Right hindlimb (tissue), 1 donor: ENCODE results near the gene PSME3.

Experiments
- DNase-seq: peaks from one replicate; pipeline ENCODE4 v3.0.0-alpha.2; 2018

Gene PSME3, protein sequence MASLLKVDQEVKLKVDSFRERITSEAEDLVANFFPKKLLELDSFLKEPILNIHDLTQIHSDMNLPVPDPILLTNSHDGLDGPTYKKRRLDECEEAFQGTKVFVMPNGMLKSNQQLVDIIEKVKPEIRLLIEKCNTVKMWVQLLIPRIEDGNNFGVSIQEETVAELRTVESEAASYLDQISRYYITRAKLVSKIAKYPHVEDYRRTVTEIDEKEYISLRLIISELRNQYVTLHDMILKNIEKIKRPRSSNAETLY

GRCh38 chr17:42832934-42833766, at the start of gene PSME3:
PSME3 (plus strand) TSS chr17:42833397; CDS start chr17:42833632, 235 bp downstream.
- DNase-seq: peak; percentile 94

- no peak for DNase-seq
These were observed 49.4 kb upstream of the PSME3 start for GRCh38 chr17:42783791-42784138.

DNA sequence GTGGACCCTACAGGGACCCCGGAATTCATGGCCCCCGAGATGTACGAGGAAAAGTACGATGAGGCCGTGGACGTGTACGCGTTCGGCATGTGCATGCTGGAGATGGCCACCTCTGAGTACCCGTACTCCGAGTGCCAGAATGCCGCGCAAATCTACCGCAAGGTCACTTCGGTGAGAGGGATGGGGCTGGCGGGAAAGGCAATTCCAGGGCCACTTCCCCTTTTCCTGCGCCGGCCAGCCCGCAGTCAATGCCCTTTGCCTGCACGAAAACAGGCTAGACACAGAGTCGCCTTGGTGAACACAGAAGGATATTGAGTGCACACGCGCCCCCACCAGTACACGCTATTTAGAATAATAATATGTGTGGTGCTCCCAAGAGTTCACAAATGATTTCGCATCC, 48.8 kb upstream of the PSME3 start:
- DNase-seq: no peak

DNA sequence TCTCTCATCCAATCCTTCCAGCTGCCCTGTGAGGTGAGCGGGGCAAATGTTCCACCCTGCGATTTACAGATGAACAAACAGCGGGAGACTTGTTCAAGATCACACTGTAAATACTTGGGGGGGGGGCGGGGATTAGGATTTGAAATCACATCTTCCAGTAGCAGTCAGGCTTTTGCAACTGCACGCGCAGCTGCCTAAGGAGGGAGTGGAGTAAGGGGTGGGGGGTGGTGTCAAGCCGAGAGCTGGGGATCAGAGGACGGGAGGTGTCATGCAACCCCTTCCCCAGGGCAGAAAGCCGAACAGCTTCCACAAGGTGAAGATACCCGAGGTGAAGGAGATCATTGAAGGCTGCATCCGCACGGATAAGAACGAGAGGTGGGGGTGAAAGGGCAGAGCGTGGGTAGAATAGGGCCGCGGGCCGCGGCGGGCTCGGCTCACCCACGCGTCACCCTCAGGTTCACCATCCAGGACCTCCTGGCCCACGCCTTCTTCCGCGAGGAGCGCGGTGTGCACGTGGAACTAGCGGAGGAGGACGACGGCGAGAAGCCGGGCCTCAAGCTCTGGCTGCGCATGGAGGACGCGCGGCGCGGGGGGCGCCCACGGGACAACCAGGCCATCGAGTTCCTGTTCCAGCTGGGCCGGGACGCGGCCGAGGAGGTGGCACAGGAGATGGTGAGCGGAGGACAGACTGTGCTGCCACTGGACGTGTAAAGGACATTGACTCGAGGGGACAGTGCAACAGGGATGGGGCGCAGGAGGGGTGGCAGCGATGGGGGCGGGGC, 48.2 kb upstream of the PSME3 start:
- no peak for DNase-seq

GRCh38 chr17:42787266-42787665, 45.9 kb upstream of the PSME3 start:
- no peak for DNase-seq

DNA sequence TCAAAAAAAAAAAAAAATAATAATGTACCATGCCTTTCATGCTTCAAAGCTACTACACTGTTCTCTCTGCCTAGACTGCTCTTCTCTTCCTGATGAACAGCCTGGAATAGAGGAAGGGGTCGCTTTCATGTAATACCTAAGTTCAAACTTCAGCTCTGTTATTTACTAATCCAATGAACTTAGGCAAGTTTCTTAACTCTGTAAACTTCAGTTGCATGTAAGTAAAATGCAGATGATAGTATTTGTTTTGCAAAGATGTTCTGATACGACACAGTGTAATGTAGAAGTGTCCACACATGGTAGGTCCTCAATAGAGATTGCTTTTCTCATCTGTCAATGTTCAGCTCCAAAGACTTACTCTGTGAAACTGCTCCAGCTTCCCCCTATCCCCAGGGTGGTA, 41.2 kb upstream of the PSME3 start:
- no peak for DNase-seq

- DNase-seq: no peak
These were observed 40.7 kb upstream of the PSME3 start for GRCh38 chr17:42792545-42792944.

DNA sequence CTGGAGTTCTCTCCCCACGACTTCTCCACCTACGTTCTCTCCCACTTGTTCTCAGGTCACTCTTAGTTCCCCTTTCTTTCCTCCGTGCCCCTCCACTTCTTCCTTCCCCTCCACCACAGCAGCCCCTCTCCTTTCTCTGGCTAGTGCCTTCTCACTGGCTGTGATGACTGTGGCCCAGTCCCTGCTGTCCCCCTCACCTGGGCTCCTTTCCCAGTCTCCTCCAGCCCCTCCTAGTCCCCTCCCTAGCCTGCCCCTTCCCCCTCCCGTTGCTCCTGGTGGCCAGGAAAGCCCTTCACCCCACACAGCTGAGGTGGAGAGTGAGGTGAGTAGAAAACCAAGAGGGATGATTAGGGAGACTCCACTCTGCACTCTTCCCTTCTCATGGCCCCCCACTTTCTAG, 38.1 kb upstream of the PSME3 start:
- no peak for DNase-seq

DNA sequence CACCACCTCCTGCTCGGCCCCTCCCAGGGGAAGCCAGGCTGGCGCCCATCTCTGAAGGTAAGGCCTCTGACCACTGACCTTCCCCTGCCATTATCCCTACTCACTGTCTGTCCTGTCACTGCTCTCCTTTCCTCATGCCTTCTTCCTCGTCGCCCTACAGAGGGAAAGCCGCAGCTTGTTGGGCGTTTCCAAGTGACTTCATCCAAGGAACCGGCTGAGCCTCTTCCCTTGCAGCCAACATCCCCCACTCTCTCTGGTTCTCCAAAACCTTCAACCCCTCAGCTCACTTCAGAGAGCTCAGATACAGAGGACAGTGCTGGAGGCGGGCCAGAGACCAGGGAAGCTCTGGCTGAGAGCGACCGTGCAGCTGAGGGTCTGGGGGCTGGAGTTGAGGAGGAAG, 37.7 kb upstream of the PSME3 start:
- DNase-seq: no peak

DNA sequence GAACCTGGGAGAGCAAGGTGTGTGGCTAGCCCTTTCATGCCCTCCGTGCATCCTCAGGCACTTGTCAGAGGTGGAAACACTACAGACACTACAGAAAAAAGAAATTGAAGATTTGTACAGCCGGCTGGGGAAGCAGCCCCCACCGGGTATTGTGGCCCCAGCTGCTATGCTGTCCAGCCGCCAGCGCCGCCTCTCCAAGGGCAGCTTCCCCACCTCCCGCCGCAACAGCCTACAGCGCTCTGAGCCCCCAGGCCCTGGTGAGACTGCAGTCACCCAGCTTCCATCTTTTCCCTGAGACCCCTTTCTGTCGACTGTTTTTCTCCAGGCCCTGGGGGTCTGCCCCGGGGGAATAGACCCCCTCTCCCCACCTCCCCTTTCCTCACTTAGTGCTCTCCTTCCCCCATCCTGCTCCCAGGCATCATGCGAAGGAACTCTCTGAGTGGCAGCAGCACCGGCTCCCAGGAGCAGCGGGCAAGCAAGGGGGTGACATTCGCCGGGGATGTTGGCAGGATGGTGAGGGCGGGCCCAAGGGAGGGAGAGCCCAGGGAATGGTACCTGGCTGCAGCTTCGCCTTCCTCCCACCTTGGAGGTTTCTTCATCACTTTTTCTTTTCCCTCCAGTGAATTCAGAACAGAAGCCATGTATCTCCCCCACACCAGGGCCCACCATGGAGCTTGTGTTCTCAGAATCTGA, 37.0 kb upstream of the PSME3 start:
- DNase-seq: no peak

DNA sequence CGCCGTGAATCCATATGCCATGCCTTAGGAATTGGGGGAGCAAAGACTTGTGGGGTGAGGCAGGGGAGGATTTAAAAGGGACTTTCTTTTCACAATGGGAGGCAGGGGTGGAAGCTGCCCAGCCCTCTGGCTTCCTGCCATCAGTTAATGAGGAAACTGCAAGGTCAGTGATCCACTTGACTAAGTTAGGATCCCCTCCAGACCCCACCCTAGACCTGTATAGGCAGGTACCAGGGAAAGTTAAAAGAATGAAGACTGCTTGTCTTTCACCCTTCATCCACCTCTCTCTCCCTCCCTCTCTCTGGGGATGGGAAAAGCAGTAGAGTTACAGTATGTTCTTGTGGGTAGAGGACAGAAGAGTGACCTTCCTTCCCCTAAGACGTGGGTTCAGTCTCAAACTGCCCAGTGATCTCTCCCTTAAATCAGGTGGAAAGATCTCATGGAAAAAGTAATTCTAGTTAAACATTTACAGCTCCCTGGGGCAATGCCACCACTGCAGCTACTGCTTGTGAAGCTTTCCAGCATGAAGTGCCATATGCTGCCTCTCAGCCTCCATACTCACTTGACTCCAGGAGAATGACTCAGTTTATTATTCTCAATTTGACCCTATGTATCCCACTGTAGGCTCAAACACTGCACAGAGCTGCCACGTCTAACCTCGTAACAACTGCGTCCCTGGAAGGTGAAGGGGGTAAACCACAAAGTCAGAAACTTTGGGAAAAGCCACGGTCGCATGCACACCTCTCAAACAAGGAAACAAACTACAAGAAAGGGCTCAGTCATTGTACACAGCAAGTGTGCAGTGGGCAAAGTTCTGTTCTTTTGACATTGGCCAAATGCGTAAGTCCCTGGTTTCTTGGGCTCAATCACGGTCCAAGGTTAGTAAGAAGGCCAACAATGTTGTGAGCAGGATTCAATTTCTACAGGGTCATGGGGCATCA, 35.9 kb upstream of the PSME3 start:
- DNase-seq: no peak

DNA sequence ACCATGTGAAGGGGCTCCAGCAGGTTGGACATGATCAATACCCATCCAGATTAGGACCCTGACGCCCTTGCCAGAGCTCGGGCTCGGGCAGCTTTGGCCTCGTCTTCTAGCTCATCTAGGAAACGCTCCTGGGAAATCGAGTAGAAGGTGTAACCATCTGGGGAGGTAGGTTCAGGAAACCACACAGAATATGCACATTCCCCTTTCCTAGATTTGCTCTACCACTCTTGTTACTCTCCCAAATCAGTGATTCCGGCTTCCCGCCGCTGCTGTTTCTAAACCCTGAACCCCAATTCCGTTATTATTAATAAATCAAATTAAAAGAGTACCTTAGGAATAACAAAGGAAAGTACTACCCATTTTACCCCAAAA, 35.2 kb upstream of the PSME3 start:
- DNase-seq: no peak

DNA sequence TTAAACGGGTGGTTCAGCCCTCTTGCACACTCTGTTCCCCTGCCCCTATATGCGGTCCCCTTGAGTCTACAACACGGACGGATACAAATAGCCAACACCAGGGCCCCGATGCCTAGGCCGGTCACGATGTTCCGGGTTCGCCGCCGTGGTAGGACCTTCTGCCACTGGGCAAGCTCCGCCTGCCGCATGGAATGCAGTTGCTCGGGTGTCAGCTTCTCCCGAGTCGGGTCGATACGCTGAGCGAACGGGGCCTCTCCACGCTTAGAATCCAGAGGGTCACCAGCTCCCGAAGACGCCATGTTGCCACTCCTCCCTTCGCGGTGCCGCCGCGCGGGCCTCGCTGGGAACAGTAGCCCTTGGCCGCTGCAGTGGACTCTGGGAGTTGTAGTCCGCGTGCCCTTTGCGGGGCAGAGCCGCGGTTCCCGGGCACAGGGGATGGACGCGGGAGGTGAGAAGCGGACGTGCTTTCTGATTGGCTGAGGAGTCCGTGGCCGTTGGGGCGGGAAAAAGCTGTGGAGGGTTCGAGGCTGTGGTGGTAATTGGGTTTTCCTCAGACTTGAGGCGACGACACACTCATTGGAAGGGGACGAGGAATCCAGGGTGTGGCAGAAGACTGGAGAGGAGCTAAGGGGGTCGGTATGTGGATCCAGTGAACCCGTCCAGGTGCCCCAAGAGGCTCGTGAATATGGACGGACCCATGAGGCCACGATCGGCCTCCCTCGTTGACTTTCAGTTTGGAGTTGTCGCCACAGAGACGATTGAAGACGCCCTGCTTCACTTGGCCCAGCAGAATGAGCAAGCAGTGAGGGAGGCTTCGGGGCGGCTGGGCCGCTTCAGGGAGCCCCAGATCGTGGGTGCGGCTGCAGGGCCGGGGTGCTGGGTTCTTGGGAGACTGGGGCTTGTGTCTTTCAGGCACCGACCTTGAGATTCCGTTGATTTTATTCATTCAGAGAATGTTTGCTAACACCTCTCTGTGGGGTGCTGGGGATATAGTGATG, 34.5 kb upstream of the PSME3 start, which contains the start of the genes CNTD1 and COA3:
TSS of gene CNTD1 (plus strand) at position 479 of the 998 bp plus-strand sequence. CDS start at position 686, 207 bp downstream.
TSS of gene COA3 (minus strand) at position 322 of the 998 bp plus-strand sequence. CDS start at position 299, 23 bp downstream.
- DNase-seq: peak; percentile 91

DNA sequence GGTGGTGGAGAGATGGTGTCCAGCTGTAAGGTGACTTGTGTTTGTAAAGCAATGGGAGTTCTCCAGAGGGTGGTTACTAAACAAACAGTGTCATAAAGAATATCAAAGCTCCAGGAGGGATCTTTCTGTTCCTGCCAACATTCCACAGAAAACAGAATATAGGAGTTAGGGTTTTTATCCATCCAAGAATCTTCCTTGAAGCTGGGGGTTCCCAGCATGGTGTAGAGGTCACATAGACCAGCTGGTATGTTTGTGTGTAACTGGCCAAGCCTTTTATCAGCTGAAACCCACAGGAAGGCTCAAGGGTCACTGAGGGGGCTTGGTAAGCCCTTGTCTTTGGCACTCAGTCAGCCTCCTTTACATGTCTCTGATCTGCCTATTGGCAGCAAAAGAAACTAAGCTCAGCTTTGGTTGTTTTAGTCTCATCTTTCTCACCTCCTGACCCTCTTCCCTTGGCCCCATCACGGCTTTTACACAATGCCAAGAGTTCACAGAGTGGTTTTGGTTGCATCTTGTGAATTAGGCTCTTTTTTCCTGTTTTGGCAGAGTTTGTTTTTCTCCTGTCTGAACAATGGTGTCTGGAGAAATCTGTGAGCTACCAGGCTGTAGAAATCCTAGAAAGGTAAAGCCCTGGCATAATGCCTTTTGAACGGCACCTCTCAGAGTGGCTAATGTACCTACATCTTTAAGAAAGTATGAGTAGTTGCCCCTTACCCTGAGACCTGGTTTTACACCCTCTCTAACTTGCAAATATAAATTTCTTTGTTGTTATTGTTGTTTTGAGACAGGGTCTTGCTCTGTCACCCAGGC, 29.9 kb upstream of the PSME3 start:
- no peak for DNase-seq

- DNase-seq: no peak
These were observed 28.3 kb upstream of the PSME3 start for GRCh38 chr17:42804918-42805367.

DNA sequence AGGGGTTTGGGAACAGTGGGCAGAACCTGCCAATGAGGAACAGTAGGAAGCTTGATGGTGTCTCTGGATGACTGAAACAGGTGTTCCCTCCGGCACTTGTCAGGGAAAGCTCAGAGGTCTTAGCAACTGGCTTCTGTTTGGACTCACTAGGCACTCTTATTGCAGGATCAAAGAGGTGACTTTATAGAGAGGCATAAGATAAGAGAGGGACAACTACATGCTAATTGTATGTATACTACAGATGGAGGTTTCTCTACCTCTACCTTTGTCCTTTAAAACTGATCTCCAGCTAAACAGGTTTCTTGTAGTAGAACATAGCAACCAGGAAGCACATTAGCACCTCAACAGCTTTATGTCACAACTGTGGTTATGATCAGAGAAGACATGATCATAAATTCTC, 26.9 kb upstream of the PSME3 start:
- DNase-seq: no peak

- DNase-seq: no peak
These were observed 23.9 kb upstream of the PSME3 start for GRCh38 chr17:42809250-42809649.

DNA sequence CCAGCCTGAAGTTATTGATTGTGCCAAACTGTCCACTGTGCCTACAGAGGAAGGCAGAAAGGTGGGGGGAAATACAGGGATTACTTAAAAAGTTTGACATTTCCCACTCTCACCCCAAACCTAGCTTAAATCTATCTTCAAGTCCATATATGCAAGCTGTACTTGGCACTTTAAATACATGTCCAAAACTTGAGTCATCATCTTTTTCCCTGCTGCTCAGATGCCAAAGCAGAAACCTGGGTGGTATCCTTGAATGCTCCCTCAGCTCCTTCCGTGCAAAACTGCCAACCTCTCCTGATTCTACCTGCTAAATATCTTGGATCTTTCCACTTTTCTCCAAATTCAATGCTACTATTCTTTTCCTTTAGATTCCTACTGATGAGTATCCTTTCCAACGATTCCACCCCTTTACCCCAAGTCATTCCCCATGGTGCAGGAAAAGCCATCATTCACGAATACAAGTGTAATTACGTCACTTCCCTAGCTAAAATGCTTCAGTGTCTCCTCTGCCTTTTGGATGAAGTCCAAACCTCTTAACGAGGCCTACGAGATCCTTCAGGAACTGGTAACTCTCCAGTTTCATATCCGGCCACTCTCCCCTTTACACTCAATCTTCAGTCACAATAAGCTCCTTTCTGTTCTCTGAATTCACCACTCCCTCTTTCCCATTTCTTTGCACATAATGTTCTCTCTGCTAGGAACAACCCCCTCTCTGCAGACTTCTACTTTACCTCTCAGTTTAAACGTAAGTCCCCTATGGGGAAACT, 18.4 kb upstream of the PSME3 start:
- DNase-seq: peak; percentile 51

- DNase-seq: no peak
These were observed 15.3 kb upstream of the PSME3 start for GRCh38 chr17:42817866-42818265.
